Measurements from ENCODE around the gene GNG8.

DNA sequence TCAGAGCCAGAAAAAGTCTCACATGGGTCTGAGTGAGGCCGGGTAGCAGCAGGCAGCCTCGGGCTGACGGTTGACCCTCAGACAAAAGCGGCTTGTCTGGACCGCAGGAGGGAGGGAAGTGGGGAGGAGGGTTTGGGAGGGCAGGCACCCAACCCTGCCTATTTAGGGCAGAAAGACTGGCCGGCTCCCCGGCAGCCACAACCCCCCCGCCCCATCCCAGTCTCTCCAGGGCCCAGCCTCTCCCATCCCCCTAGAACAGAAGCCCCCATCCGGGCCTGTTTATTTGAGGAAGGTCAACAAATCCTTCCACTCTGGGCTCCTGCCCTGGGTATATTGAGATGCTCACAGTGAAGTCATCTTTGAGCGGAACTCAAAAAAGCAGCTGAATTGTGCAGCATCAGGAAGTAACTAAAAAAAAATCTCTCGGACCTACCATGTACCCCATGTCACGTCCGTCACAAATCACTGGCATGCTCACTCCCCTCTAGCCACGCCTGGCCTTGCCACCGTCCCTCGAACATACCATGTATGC lies 18.7 kb upstream of the GNG8 start:
- TF ChIP-seq EZH2 (optimal IDR thresholded peaks at IDR 0.05; ENCODE audit: low read depth, low read length) (no peak), EZH2phosphoT487 (IDR thresholded peaks at IDR 0.05; ENCODE audit: low read length) (no peak)
- TF ChIP-seq, protein P1, sequence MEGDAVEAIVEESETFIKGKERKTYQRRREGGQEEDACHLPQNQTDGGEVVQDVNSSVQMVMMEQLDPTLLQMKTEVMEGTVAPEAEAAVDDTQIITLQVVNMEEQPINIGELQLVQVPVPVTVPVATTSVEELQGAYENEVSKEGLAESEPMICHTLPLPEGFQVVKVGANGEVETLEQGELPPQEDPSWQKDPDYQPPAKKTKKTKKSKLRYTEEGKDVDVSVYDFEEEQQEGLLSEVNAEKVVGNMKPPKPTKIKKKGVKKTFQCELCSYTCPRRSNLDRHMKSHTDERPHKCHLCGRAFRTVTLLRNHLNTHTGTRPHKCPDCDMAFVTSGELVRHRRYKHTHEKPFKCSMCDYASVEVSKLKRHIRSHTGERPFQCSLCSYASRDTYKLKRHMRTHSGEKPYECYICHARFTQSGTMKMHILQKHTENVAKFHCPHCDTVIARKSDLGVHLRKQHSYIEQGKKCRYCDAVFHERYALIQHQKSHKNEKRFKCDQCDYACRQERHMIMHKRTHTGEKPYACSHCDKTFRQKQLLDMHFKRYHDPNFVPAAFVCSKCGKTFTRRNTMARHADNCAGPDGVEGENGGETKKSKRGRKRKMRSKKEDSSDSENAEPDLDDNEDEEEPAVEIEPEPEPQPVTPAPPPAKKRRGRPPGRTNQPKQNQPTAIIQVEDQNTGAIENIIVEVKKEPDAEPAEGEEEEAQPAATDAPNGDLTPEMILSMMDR (IDR thresholded peaks at IDR 0.05; ENCODE audit: low read length) = no peak

Data from MM.1S (cell line).